Coronary artery (tissue), 2 donors: ENCODE data around the gene IL16.

Source experiments
- DNase-seq: peaks from one replicate; pipeline ENCODE4 v3.0.0-alpha.2; 2017; ENCODE audit warnings: low spot score
- H3K27ac ChIP-seq, 2 donors: fragments of 200-600 bp; sonication (generic); one replicate each; pipeline ENCODE4 v1.5.1; 2016 to 2019
- H3K4me3 ChIP-seq: fragments of 200-600 bp; sonication (generic); 2 replicates; pipeline ENCODE4 v1.5.1; 2016; ENCODE audit warnings: mild to moderate bottlenecking, moderate library complexity
- TF ChIP-seq, protein P1 (sequence below): fragments of 200-600 bp; sonication (generic); IDR thresholded peaks from one replicate; pipeline ENCODE4 v1.5.1; 2019; ENCODE audit warnings: antibody characterized with exemption

The IL16 gene

DNA sequence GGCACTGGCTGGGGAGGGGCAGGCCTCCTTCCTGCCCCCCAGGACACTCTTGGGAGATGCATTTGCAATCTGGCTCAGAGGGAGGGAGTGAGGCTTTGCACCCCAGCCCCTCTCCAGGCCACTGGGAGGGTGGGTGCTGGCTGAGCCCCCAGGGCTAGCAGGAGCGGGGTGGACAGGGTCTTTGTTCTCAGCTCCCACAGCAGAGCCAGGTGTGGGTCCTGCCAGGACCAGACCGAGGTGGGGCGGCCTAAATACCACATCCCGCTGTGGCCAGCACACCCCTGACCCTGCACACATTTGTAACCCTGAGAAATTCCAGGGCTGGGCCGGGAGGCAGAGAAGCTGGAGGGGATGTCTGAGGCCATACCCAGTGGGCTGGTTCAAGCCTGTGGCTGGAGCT is 86.2 kb downstream of the IL16 start:
- DNase-seq, result no peak
- Histone ChIP-seq H3K4me3 (no peak overlapping the region), H3K27ac (no peak overlapping the region)
- TF ChIP-seq, protein P1, sequence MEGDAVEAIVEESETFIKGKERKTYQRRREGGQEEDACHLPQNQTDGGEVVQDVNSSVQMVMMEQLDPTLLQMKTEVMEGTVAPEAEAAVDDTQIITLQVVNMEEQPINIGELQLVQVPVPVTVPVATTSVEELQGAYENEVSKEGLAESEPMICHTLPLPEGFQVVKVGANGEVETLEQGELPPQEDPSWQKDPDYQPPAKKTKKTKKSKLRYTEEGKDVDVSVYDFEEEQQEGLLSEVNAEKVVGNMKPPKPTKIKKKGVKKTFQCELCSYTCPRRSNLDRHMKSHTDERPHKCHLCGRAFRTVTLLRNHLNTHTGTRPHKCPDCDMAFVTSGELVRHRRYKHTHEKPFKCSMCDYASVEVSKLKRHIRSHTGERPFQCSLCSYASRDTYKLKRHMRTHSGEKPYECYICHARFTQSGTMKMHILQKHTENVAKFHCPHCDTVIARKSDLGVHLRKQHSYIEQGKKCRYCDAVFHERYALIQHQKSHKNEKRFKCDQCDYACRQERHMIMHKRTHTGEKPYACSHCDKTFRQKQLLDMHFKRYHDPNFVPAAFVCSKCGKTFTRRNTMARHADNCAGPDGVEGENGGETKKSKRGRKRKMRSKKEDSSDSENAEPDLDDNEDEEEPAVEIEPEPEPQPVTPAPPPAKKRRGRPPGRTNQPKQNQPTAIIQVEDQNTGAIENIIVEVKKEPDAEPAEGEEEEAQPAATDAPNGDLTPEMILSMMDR, result no peak

DNA sequence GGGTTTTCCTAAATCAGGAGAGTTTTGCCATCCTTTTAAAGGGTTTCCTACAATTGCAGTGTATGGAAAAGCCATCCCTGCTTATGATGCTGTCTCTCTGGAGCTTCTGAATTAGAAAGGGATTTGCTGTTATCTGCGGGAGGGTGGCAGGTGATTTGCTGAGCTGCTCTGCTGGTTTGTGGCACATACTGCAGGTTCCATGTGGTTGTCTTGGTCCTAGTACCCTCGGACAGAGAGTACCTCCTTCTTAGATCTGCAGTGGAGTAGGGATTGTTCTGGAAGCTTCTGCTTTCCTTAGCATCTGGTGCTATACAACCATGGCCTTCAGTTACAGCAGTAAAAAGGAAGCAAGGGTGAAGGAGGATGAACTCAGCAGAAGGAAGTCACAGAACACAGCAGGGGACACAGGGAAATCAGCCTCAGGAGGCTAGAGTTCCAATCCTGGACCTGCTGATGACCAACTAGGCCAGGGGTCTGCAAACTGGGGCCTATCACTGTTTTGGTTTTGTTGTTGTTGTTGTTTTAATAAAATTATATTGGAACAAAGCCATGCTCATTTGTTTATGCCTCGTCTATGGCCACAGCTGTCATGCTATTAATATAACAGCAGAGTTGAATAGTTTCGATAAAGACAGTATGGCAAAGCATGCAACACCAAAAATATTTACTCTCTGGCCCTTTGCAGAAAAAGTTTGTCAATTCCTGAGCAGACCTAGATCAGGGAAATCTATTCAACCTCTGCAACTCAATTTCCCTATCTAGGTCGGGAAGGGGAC is 87.8 kb downstream of the IL16 start:
- TF ChIP-seq, protein P1, result no peak
- Histone ChIP-seq H3K27ac (peak overlapping the region in 1 of 2 donors; percentile 8), H3K4me3 (no peak overlapping the region)
- no peak for DNase-seq

DNA sequence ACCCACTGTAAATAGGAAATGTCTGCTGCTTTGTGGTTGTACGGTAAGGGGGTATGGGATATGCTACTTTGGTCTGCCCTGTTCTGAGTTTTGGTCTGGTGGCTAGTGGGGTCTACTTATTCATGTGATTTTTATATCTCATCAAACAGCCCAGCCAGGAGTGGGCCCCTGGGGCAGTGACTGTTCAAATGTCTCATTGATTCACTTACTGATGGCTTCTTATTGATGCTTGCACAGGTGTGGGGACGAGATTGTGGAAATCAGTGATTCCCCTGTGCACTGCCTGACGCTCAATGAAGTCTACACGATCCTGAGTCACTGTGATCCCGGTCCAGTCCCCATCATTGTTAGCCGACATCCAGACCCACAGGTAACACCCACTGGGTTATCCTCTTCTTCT is 88.8 kb downstream of the IL16 start:
- peak; percentile 53 for DNase-seq
- H3K27ac ChIP-seq, result no peak overlapping the region
- TF ChIP-seq, protein P1, result no peak
- H3K4me3 ChIP-seq, result no peak overlapping the region

DNA sequence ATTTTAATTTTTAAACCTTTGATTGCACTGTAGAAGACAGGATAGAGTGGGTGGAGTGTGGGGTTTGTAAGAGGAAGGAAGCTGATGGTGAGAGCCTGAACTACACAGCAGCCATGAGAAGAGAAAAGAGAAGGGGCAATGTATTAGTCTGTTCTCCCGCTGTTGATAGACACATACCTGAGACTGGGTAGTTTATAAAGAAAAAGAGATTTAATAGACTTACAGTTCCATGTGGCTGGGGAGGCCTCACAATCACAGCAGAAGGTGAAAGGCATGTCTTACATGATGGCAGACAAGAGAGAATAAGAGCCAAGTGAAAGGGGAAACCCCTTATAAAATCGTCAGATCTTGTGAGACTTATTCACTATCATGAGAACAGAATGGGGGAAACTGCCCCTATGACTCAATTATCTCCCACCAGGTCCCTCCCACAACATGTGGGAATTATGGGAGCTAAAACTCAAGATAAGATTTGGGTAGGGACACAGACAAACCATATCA is 90.0 kb downstream of the IL16 start:
- no peak for DNase-seq
- Histone ChIP-seq H3K27ac (no peak overlapping the region), H3K4me3 (no peak overlapping the region)
- TF ChIP-seq, protein P1, result no peak

DNA sequence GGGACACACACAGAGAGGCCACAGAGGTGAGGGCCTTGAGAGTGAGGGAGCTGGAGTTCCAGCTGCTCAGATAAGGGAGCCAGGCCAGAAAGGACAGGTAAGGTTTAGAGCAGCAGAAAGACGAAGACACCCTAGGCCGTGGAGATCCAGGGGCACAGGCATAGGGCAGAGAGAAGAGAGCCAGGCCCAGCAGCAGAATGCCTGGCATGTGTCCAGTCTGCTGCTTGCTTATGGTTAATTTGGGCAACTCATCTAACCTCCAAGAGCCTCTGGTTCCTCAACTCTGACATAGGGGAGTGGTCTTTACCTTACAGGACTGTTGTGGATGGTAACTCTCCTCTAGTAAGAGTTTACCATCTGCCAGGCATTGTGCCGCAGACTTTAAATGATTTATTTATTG is 91.4 kb downstream of the IL16 start:
- no peak overlapping the region for H3K4me3 ChIP-seq
- no peak overlapping the region for H3K27ac ChIP-seq
- TF ChIP-seq, protein P1, result no peak
- no peak for DNase-seq

DNA sequence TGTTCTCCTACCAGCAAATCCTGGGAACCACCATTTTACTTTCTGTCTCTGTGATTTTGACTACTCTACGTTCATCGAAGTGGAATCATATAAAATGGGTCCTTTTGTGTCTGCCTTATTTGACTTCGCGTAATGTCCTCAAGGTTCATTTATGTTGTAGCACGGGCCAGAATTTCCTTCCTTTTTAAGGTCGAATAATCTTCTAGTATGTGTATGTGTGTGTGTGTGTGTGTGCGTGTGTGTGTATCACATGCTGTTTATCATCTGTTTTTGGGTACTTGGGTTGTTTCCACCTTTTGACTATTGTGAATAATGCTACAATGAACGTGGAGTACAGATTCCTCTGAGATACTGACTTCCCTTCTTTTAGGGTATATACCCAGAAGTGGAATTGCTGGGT is 91.9 kb downstream of the IL16 start:
- no peak overlapping the region for H3K27ac ChIP-seq
- no peak overlapping the region for H3K4me3 ChIP-seq
- no peak for DNase-seq
- TF ChIP-seq, protein P1, result no peak

DNA sequence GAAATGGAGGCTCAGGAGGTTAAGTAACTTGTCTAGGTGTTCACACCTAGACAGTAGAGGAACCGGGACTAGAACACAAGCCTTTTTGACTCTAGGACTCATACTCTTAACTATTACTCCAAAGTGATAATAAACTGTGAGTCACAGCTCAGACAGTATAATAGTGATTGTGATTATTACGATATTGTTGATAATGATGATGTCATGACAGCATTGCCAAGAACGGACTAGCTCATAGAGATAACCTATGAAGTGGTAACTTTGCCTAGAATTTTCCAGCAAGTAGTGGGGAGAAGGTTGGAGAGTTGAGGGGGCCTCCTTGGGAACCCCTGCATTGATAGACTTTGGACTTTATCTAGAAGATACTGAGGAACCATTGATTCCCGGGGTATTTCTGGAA is 93.2 kb downstream of the IL16 start:
- no peak for DNase-seq
- H3K27ac ChIP-seq, result no peak overlapping the region
- TF ChIP-seq, protein P1, result no peak
- no peak overlapping the region for H3K4me3 ChIP-seq
